ENCODE measurements around the gene PCCB. TPM values are rescaled to one million over a fixed set of nuclear protein-coding genes. Genes with fewer than 3 reads are reported as not detected.

The PCCB gene
- total RNA-seq, 2 experiments from 2014 or later: 39.7 to 51.5 TPM

DNA sequence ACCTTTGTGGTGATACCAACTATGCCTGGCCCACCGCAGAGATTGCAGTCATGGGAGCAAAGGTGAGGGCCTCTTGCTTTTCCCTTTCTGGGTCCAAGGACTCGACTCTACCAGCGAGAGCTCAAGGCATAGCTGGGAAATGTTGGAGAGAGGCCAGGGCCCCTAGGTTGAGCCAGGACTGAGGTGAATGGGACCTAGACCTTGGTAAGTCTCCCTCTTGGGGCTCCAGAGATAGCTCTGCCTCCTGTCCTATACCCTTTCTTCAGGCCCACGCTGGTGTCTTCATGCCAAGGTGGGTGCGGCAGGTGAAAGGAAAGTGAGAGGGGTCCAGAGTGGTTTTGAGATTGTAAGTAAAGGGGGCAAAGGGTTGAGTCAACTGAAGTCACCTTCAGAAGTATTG, 77.5 kb downstream of the PCCB start:
- Histone ChIP-seq H3K4me3 (ENCODE audit: low read depth, low read length, poor library complexity, severe bottlenecking) (no peak overlapping the region), H2AFZ (ENCODE audit: low read length) (no peak overlapping the region), H3K36me3 (ENCODE audit: insufficient read depth, low read length) (peaks cover 44% of the 10 kb centered on the region), H3K9me3 (ENCODE audit: low read length) (0 out of 2 replicates have a peak, but pooled peaks cover 8% of the 10 kb centered on the region), H3K27ac (ENCODE audit: low read depth, low read length, poor library complexity, severe bottlenecking) (no peak overlapping the region), H3K4me2 (ENCODE audit: low read length) (no peak overlapping the region), H3K9me2 (ENCODE audit: insufficient read depth, low read length) (no peaks in the 10 kb centered on the region), H3K79me2 (ENCODE audit: insufficient read depth, low read depth, low read length) (no peaks in the 10 kb centered on the region), H3K4me1 (ENCODE audit: insufficient read depth, low read length, poor library complexity, severe bottlenecking) (no peaks in the 10 kb centered on the region), H4K20me1 (ENCODE audit: insufficient read depth, low read length) (no peaks in the 10 kb centered on the region)
- ChIA-PET CTCF (ENCODE audit: unreplicated experiment) (no interaction called here), POLR2A (no interaction called here)
- no peak for TF ChIP-seq CTCF (conservative IDR thresholded peaks at IDR 0.05; ENCODE audit: low read length)
- no peak for TF ChIP-seq EZH2phosphoT487 (IDR thresholded peaks at IDR 0.05; ENCODE audit: borderline replicate concordance, low read depth, low read length)
- no TSS peak for BruUV-seq (replicated peaks)
- intact Hi-C loops (cut with micrococcal nuclease; ENCODE audit: unreplicated experiment): no loop called here
- no peak for DNase-seq (ENCODE audit: low spot score)

GRCh38 chr3:136329593-136329992, 79.5 kb downstream of the PCCB start:
- H4K20me1 ChIP-seq (ENCODE audit: insufficient read depth, low read length): no peaks in the 10 kb centered on the region
- no peaks in the 10 kb centered on the region for H3K79me2 ChIP-seq (ENCODE audit: insufficient read depth, low read depth, low read length)
- no peak for DNase-seq (ENCODE audit: low spot score)
- ChIA-PET POLR2A (no interaction called here), CTCF (ENCODE audit: unreplicated experiment) (no interaction called here)
- no peaks in the 10 kb centered on the region for H3K9me2 ChIP-seq (ENCODE audit: insufficient read depth, low read length)
- no peak overlapping the region for H2AFZ ChIP-seq (ENCODE audit: low read length)
- H3K9me3 ChIP-seq (ENCODE audit: low read length): no peaks in the 10 kb centered on the region
- BruUV-seq (replicated peaks): no TSS peak
- intact Hi-C loops (cut with micrococcal nuclease; ENCODE audit: unreplicated experiment): no loop called here
- H3K4me1 ChIP-seq (ENCODE audit: insufficient read depth, low read length, poor library complexity, severe bottlenecking): no peaks in the 10 kb centered on the region
- no peak for TF ChIP-seq CTCF (conservative IDR thresholded peaks at IDR 0.05; ENCODE audit: low read length)
- no peak for TF ChIP-seq EZH2phosphoT487 (IDR thresholded peaks at IDR 0.05; ENCODE audit: borderline replicate concordance, low read depth, low read length)
- H3K4me3 ChIP-seq (ENCODE audit: low read depth, low read length, poor library complexity, severe bottlenecking): no peak overlapping the region
- H3K4me2 ChIP-seq (ENCODE audit: low read length): no peak overlapping the region
- H3K36me3 ChIP-seq (ENCODE audit: insufficient read depth, low read length): peaks cover 54% of the 10 kb centered on the region
- H3K27ac ChIP-seq (ENCODE audit: low read depth, low read length, poor library complexity, severe bottlenecking): no peak overlapping the region

DNA sequence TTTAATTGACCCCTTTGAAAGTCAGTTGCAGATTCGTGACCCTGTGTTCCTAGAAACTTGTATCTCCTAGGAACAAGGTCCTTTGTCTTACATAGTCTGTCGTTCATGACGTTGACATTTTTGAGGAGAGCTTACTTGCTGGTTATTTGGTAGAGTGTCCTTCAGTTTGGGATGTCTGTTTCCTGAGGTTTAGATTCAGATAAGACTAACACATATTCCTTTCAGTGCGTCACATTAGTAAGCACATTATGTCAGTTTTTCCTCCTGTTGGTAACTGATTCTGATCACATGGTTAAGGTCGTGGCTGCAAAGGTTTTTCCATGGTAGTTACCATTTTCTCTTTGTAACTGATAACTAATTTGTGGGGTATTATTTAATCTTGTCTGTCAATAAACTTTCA, 80.8 kb downstream of the PCCB start:
- intact Hi-C loops (cut with micrococcal nuclease; ENCODE audit: unreplicated experiment): no loop called here
- H3K27ac ChIP-seq (ENCODE audit: low read depth, low read length, poor library complexity, severe bottlenecking): no peak overlapping the region

More for the DNA sequence above, 80.8 kb downstream of the PCCB start:
- H3K9me2 ChIP-seq (ENCODE audit: insufficient read depth, low read length): no peaks in the 10 kb centered on the region
- H3K4me1 ChIP-seq (ENCODE audit: insufficient read depth, low read length, poor library complexity, severe bottlenecking): no peaks in the 10 kb centered on the region
- no TSS peak for BruUV-seq (replicated peaks)
- H3K36me3 ChIP-seq (ENCODE audit: insufficient read depth, low read length): peaks cover 64% of the 10 kb centered on the region
- ChIA-PET CTCF (ENCODE audit: unreplicated experiment) (no interaction called here), POLR2A (interaction anchor here (1.5 kb wide), 1 partner anchor 21 kb away, joined by 4 read pairs; no protein-coding TSS in a partner anchor)
- DNase-seq (ENCODE audit: low spot score): no peak
- no peaks in the 10 kb centered on the region for H4K20me1 ChIP-seq (ENCODE audit: insufficient read depth, low read length)
- H3K4me3 ChIP-seq (ENCODE audit: low read depth, low read length, poor library complexity, severe bottlenecking): no peak overlapping the region
- H3K79me2 ChIP-seq (ENCODE audit: insufficient read depth, low read depth, low read length): no peaks in the 10 kb centered on the region
- H3K9me3 ChIP-seq (ENCODE audit: low read length): no peaks in the 10 kb centered on the region
- H3K4me2 ChIP-seq (ENCODE audit: low read length): no peak overlapping the region
- H2AFZ ChIP-seq (ENCODE audit: low read length): no peak overlapping the region
- TF ChIP-seq CTCF (conservative IDR thresholded peaks at IDR 0.05; ENCODE audit: low read length) (no peak), EZH2phosphoT487 (IDR thresholded peaks at IDR 0.05; ENCODE audit: borderline replicate concordance, low read depth, low read length) (no peak)
